Measurements from ENCODE around the gene IL12RB2. TPM values are rescaled to one million over a fixed set of nuclear protein-coding genes. Genes with fewer than 3 reads are reported as not detected.

IL12RB2 gene
- total RNA-seq, 1 experiment from 2014 or later = not detected

DNA sequence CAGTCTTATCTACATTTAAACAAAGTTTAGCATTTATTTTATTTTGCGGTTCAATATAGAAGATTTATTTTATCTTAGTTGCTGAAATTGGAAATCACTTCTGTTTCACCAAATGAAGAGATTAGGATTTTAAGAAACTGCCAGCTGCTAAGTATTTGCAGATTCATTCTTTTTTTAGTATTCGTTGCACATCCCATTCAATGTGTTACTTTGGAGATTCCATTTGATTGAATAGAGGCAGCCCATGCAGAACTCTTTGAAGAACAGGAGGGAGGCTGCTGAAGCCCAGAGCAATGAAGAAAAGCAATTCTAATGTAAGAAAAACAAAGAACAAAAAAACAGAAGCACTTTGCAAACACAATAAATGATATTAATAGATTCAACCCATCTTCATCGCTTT, 38.6 kb upstream of the IL12RB2 start:
- intact Hi-C loops (cut with micrococcal nuclease) = no loop called here
- no peak overlapping the region for H3K4me3 ChIP-seq (ENCODE audit: low read length)
- CTCF ChIA-PET = no interaction called here

DNA sequence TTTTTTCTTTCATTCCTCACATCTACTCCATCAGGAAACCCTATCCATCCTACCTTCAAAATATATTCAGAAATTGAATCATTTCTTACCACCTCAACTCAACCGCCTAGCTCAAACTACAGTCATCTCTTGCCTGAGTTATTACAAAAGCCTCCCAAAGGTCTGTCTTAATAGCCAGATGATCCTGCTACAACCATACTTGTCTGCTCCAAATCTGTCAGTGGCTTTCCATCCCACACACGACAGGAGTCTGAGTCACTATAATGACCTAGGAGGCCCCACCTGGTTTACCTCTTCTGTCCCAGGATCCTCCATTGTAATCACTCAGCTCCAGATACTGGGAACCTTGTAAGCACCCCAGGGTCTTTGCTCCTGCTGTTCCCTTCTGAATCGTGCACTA, 37.1 kb upstream of the IL12RB2 start:
- BruUV-seq (replicated peaks) = no TSS peak
- Histone ChIP-seq H3K9me3 (ENCODE audit: low read length) (no peaks in the 10 kb centered on the region), H3F3A (ENCODE audit: low read length, unreplicated experiment) (no peaks in the 10 kb centered on the region), H4K20me1 (ENCODE audit: low read length) (no peaks in the 10 kb centered on the region), H3K9me2 (replicated peaks; ENCODE audit: low read length) (no peaks in the 10 kb centered on the region), H3K27me3 (ENCODE audit: low read length) (no peaks in the 10 kb centered on the region), H3K9ac (ENCODE audit: low read length) (no peak overlapping the region), H3K36me3 (ENCODE audit: low read depth, low read length) (no peaks in the 10 kb centered on the region), H3K27ac (ENCODE audit: low read length) (no peak overlapping the region), H3K4me1 (ENCODE audit: insufficient read depth, low read length) (no peaks in the 10 kb centered on the region), H3K4me2 (ENCODE audit: low read length) (no peak overlapping the region), H3K79me2 (ENCODE audit: low read length) (no peaks in the 10 kb centered on the region), H3K4me3 (ENCODE audit: low read length) (no peak overlapping the region), H2AFZ (ENCODE audit: low read length) (no peak overlapping the region)
- POLR2A ChIA-PET (ENCODE audit: unreplicated experiment) = no interaction called here
- DNase-seq (no peak), ATAC-seq (no peak)
- intact Hi-C loops (cut with micrococcal nuclease) = no loop called here
- CTCF ChIA-PET = no interaction called here
- TF ChIP-seq, protein P1, sequence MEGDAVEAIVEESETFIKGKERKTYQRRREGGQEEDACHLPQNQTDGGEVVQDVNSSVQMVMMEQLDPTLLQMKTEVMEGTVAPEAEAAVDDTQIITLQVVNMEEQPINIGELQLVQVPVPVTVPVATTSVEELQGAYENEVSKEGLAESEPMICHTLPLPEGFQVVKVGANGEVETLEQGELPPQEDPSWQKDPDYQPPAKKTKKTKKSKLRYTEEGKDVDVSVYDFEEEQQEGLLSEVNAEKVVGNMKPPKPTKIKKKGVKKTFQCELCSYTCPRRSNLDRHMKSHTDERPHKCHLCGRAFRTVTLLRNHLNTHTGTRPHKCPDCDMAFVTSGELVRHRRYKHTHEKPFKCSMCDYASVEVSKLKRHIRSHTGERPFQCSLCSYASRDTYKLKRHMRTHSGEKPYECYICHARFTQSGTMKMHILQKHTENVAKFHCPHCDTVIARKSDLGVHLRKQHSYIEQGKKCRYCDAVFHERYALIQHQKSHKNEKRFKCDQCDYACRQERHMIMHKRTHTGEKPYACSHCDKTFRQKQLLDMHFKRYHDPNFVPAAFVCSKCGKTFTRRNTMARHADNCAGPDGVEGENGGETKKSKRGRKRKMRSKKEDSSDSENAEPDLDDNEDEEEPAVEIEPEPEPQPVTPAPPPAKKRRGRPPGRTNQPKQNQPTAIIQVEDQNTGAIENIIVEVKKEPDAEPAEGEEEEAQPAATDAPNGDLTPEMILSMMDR (conservative IDR thresholded peaks at IDR 0.05; ENCODE audit: low read depth, low read length) = no peak
- TF ChIP-seq EZH2 (IDR thresholded peaks at IDR 0.05; ENCODE audit: low read length, unreplicated experiment) = no peak
- TF ChIP-seq EZH2phosphoT487 (IDR thresholded peaks at IDR 0.05; ENCODE audit: borderline replicate concordance, low read length) = no peak

More for the DNA sequence above, 38.6 kb upstream of the IL12RB2 start:
- BruUV-seq (replicated peaks) = no TSS peak
- no peaks in the 10 kb centered on the region for H3K4me1 ChIP-seq (ENCODE audit: insufficient read depth, low read length)
- no peak for DNase-seq
- TF ChIP-seq EZH2 (IDR thresholded peaks at IDR 0.05; ENCODE audit: low read length, unreplicated experiment) (no peak), EZH2phosphoT487 (IDR thresholded peaks at IDR 0.05; ENCODE audit: borderline replicate concordance, low read length) (no peak)
- TF ChIP-seq, protein P1 (conservative IDR thresholded peaks at IDR 0.05; ENCODE audit: low read depth, low read length) = no peak
- H3K9me3 ChIP-seq (ENCODE audit: low read length) = no peaks in the 10 kb centered on the region
- no peaks in the 10 kb centered on the region for H3F3A ChIP-seq (ENCODE audit: low read length, unreplicated experiment)
- H2AFZ ChIP-seq (ENCODE audit: low read length) = no peak overlapping the region
- no peaks in the 10 kb centered on the region for H3K79me2 ChIP-seq (ENCODE audit: low read length)
- H3K36me3 ChIP-seq (ENCODE audit: low read depth, low read length) = no peaks in the 10 kb centered on the region
- no peaks in the 10 kb centered on the region for H3K27me3 ChIP-seq (ENCODE audit: low read length)
- POLR2A ChIA-PET (ENCODE audit: unreplicated experiment) = no interaction called here
- no peak overlapping the region for H3K4me2 ChIP-seq (ENCODE audit: low read length)
- H4K20me1 ChIP-seq (ENCODE audit: low read length) = no peaks in the 10 kb centered on the region
- no peak overlapping the region for H3K27ac ChIP-seq (ENCODE audit: low read length)
- H3K9ac ChIP-seq (ENCODE audit: low read length) = no peak overlapping the region
- no peaks in the 10 kb centered on the region for H3K9me2 ChIP-seq (replicated peaks; ENCODE audit: low read length)
- ATAC-seq = no peak

DNA sequence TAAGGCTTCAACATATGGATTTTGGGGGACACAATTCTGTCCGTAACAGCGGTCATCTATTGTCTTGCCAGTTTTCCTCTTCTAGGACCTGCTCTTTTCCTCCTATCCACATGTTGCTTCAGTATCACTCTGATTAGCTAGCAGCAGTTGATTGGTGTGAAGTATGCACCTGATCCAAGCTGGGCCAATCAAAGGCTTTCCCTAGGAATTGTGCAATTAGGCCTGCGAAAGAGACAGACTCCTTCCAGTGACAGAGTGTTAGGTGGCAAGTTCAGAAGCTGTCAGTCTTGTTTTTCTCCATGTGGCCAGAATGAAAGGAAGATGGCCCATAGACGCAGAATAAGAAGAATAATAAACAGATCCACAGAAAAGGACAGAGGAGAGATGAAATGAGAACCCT, 34.1 kb upstream of the IL12RB2 start:
- intact Hi-C loops (cut with micrococcal nuclease) = no loop called here
- H3K79me2 ChIP-seq (ENCODE audit: low read length) = no peaks in the 10 kb centered on the region
- no peaks in the 10 kb centered on the region for H3K36me3 ChIP-seq (ENCODE audit: low read depth, low read length)
- no peaks in the 10 kb centered on the region for H3K9me2 ChIP-seq (replicated peaks; ENCODE audit: low read length)
- H3K4me2 ChIP-seq (ENCODE audit: low read length) = no peak overlapping the region
- H3K27ac ChIP-seq (ENCODE audit: low read length) = no peak overlapping the region
- ChIA-PET POLR2A (ENCODE audit: unreplicated experiment) (no interaction called here), CTCF (no interaction called here)
- no peak overlapping the region for H3K9ac ChIP-seq (ENCODE audit: low read length)
- DNase-seq (no peak), ATAC-seq (no peak)
- H3F3A ChIP-seq (ENCODE audit: low read length, unreplicated experiment) = no peaks in the 10 kb centered on the region
- BruUV-seq (replicated peaks) = no TSS peak
- H3K27me3 ChIP-seq (ENCODE audit: low read length) = no peaks in the 10 kb centered on the region
- H3K4me3 ChIP-seq (ENCODE audit: low read length) = no peak overlapping the region
- TF ChIP-seq EZH2phosphoT487 (IDR thresholded peaks at IDR 0.05; ENCODE audit: borderline replicate concordance, low read length) (no peak), EZH2 (IDR thresholded peaks at IDR 0.05; ENCODE audit: low read length, unreplicated experiment) (no peak)
- TF ChIP-seq, protein P1 (conservative IDR thresholded peaks at IDR 0.05; ENCODE audit: low read depth, low read length) = no peak
- H3K4me1 ChIP-seq (ENCODE audit: insufficient read depth, low read length) = no peaks in the 10 kb centered on the region
- no peak overlapping the region for H2AFZ ChIP-seq (ENCODE audit: low read length)
- no peaks in the 10 kb centered on the region for H3K9me3 ChIP-seq (ENCODE audit: low read length)
- no peaks in the 10 kb centered on the region for H4K20me1 ChIP-seq (ENCODE audit: low read length)
